ENCODE measurements around the gene TMEM134. TPM values are rescaled to one million over a fixed set of nuclear protein-coding genes. Genes with fewer than 3 reads are reported as not detected.
A peak's percentile ranks its signal among the peaks of the same experiment; 100 is the strongest.

The TMEM134 gene
- total RNA-seq, 2 experiments from 2014 or later = 26.8 to 76.9 TPM

- Histone ChIP-seq H3K4me1 (ENCODE audit: insufficient read depth, low read length, poor library complexity, severe bottlenecking) (peaks cover 80% of the 10 kb centered on the region), H2AFZ (ENCODE audit: low read length) (no peak overlapping the region), H4K20me1 (ENCODE audit: insufficient read depth, low read length) (no peaks in the 10 kb centered on the region), H3K36me3 (ENCODE audit: insufficient read depth, low read length) (peaks cover 20% of the 10 kb centered on the region), H3K4me3 (ENCODE audit: low read depth, low read length, poor library complexity, severe bottlenecking) (no peak overlapping the region), H3K9me3 (ENCODE audit: low read length) (no peaks in the 10 kb centered on the region), H3K79me2 (ENCODE audit: insufficient read depth, low read depth, low read length) (peaks cover 17% of the 10 kb centered on the region), H3K4me2 (ENCODE audit: low read length) (peak overlapping the region; percentile 97), H3K27ac (ENCODE audit: low read depth, low read length, poor library complexity, severe bottlenecking) (peak overlapping the region; percentile 94), H3K9me2 (ENCODE audit: insufficient read depth, low read length) (no peaks in the 10 kb centered on the region)
- no TSS peak for BruUV-seq (replicated peaks)
- intact Hi-C loops (cut with micrococcal nuclease; ENCODE audit: unreplicated experiment) = no loop called here
- ChIA-PET CTCF (ENCODE audit: unreplicated experiment) (no interaction called here), POLR2A (interaction anchor here (0.7 to 0.8 kb wide), 3 partner anchors 20 to 40 kb away, joined by 3 read pairs; partner anchors contain the start of gene PPP1CA)
- no peak for TF ChIP-seq EZH2phosphoT487 (IDR thresholded peaks at IDR 0.05; ENCODE audit: borderline replicate concordance, low read depth, low read length)
- no peak for TF ChIP-seq CTCF (conservative IDR thresholded peaks at IDR 0.05; ENCODE audit: low read length)
- DNase-seq (ENCODE audit: low spot score) = peak; percentile 19
Measured at GRCh38 chr11:67441098-67441563, 27.9 kb downstream of the TMEM134 start.

- Histone ChIP-seq H3K79me2 (ENCODE audit: insufficient read depth, low read depth, low read length) (peaks cover 23% of the 10 kb centered on the region), H3K9me2 (ENCODE audit: insufficient read depth, low read length) (no peaks in the 10 kb centered on the region), H2AFZ (ENCODE audit: low read length) (no peak overlapping the region), H3K36me3 (ENCODE audit: insufficient read depth, low read length) (peaks cover 27% of the 10 kb centered on the region), H3K4me2 (ENCODE audit: low read length) (peak overlapping the region; percentile 97), H3K9me3 (ENCODE audit: low read length) (no peaks in the 10 kb centered on the region), H3K4me3 (ENCODE audit: low read depth, low read length, poor library complexity, severe bottlenecking) (peak overlapping the region; percentile 81), H3K4me1 (ENCODE audit: insufficient read depth, low read length, poor library complexity, severe bottlenecking) (peaks cover 80% of the 10 kb centered on the region), H3K27ac (ENCODE audit: low read depth, low read length, poor library complexity, severe bottlenecking) (peak overlapping the region; percentile 94), H4K20me1 (ENCODE audit: insufficient read depth, low read length) (peaks cover 6% of the 10 kb centered on the region)
- no TSS peak for BruUV-seq (replicated peaks)
- DNase-seq (ENCODE audit: low spot score) = peak; percentile 27
- ChIA-PET CTCF (ENCODE audit: unreplicated experiment) (interaction anchor here (1.2 kb wide), 1 partner anchor 44 kb away, joined by 3 read pairs; no protein-coding TSS in a partner anchor), POLR2A (interaction anchor here (0.7 to 0.8 kb wide), 3 partner anchors 20 to 39 kb away, joined by 3 read pairs; partner anchors contain the start of gene PPP1CA)
- TF ChIP-seq CTCF (conservative IDR thresholded peaks at IDR 0.05; ENCODE audit: low read length) = no peak
- no peak for TF ChIP-seq EZH2phosphoT487 (IDR thresholded peaks at IDR 0.05; ENCODE audit: borderline replicate concordance, low read depth, low read length)
- intact Hi-C loops (cut with micrococcal nuclease; ENCODE audit: unreplicated experiment) = no loop called here
Measured at GRCh38 chr11:67440229-67441097, 28.6 kb downstream of the TMEM134 start.

Measured in OCI-LY7 (cell line).